SK-N-SH (cell line): ENCODE measurements around the gene MAP1LC3C. TPM values are rescaled to one million over a fixed set of nuclear protein-coding genes. Genes with fewer than 3 reads are reported as not detected.

Experiments used
- CTCF ChIA-PET: fragments of 300-600, 350-600 bp; formaldehyde crosslinking; extraction: SDS; loops from one replicate; lab custom pipeline; 2021; lab: Yijun Ruan, JAX
- POLR2A ChIA-PET: fragments of 350-600 bp; sonication (Branson Sonifier 250); formaldehyde crosslinking; extraction: SDS; loops from one replicate; lab custom pipeline; 2020; ENCODE audit warnings: antibody characterized with exemption, inconsistent platforms; lab: Yijun Ruan, JAX
- DNase-seq: peaks from one replicate; pipeline ENCODE4 v3.0.0; 2012
- H2AFZ ChIP-seq: fragments of 200-600 bp; sonication (generic); 2 replicates; pipeline ENCODE4 v1.8.1; 2016; ENCODE audit warnings: antibody characterized with exemption, mild to moderate bottlenecking, low read depth
- H3F3A ChIP-seq: fragments of 200-600 bp; sonication (generic); replicated peaks from 2 replicates; pipeline ENCODE3; 2016; ENCODE audit warnings: antibody characterized with exemption, mild to moderate bottlenecking; ENCODE audit not compliant: insufficient read depth
- H3K27ac ChIP-seq, 2 experiments: fragments of 200-500 bp in 1 of 2; fragments of 200-600 bp in 1 of 2; sonication (Bioruptor generic) in 1 of 2; sonication (generic), shearing (Covaris generic) in 1 of 2; 2 replicates each; pipeline versions ENCODE4 v1.5.1 to v1.6.1; 2014 to 2016; ENCODE audit warnings: low read depth in 2 of 2, inconsistent platforms in 1 of 2, low read length in 1 of 2, mild to moderate bottlenecking in 1 of 2, mixed read lengths in 1 of 2
- H3K27me3 ChIP-seq: fragments of 200-600 bp; sonication (generic), shearing (Covaris generic); 2 replicates; pipeline ENCODE4 v1.6.1; 2016; ENCODE audit warnings: mixed run types; ENCODE audit not compliant: insufficient read depth
- H3K36me3 ChIP-seq, 2 experiments: fragments of 200-500 bp in 1 of 2; fragments of 200-600 bp in 1 of 2; sonication (Bioruptor generic) in 1 of 2; sonication (generic) in 1 of 2; replicated peaks in 1 of 2; 2 replicates each; pipeline versions ENCODE3 to v1.5.1; 2014 to 2016; ENCODE audit warnings: low read length in 1 of 2, mild to moderate bottlenecking in 1 of 2; ENCODE audit not compliant: insufficient read depth in 2 of 2, control insufficient read depth in 1 of 2
- H3K4me1 ChIP-seq, 2 experiments: fragments of 200-500 bp in 1 of 2; fragments of 200-600 bp in 1 of 2; sonication (Bioruptor generic) in 1 of 2; sonication (generic), shearing (Covaris generic) in 1 of 2; 2 replicates each; pipeline versions ENCODE4 v1.5.1 to v1.6.1; 2014 to 2016; ENCODE audit warnings: low read depth in 1 of 2, low read length in 1 of 2, mixed run types in 1 of 2; ENCODE audit not compliant: insufficient read depth in 2 of 2, control insufficient read depth in 1 of 2
- H3K4me2 ChIP-seq: fragments of 200-600 bp; sonication (generic), shearing (Covaris generic); 2 replicates; pipeline ENCODE4 v1.6.1; 2017; ENCODE audit warnings: mixed run types
- H3K4me3 ChIP-seq, 2 experiments: fragments of 200-500 bp in 1 of 2; fragments of 200-600 bp in 1 of 2; sonication (Bioruptor generic) in 1 of 2; sonication (generic), shearing (Covaris generic) in 1 of 2; 2 replicates each; pipeline versions ENCODE4 v1.5.1 to v1.8.1; 2014 to 2016; ENCODE audit warnings: low read depth in 2 of 2, inconsistent platforms in 1 of 2, low read length in 1 of 2, mild to moderate bottlenecking in 1 of 2, mixed read lengths in 1 of 2, moderate library complexity in 1 of 2
- H3K79me2 ChIP-seq: fragments of 200-600 bp; sonication (generic); 2 replicates; pipeline ENCODE4 v1.8.1; 2017; ENCODE audit warnings: mild to moderate bottlenecking; ENCODE audit not compliant: insufficient read depth
- H3K9ac ChIP-seq: fragments of 200-600 bp; sonication (generic); 2 replicates; pipeline ENCODE4 v1.6.1; 2017; ENCODE audit warnings: mixed run types
- H3K9me2 ChIP-seq: fragments of 200-600 bp; sonication (generic); 2 replicates; pipeline ENCODE4 v1.6.1; 2017; ENCODE audit warnings: mixed run types
- H3K9me3 ChIP-seq: fragments of 200-600 bp; sonication (generic); 2 replicates; pipeline ENCODE4 v1.6.1; 2017; ENCODE audit warnings: mixed run types, mild to moderate bottlenecking, moderate library complexity
- H4K20me1 ChIP-seq: fragments of 200-600 bp; sonication (generic); 2 replicates; pipeline ENCODE4 v1.6.1; 2017; ENCODE audit warnings: mild to moderate bottlenecking, mixed run types; ENCODE audit not compliant: insufficient read depth
- EP300 ChIP-seq, 2 experiments: IDR thresholded peaks; 2 replicates each; pipeline versions ENCODE4 v1.4.0 to v1.6.1; 2012; ENCODE audit warnings: borderline replicate concordance in 1 of 2, low read depth in 1 of 2, low read length in 1 of 2
- FOSL2 ChIP-seq: IDR thresholded peaks from 2 replicates; pipeline ENCODE4 v1.4.0; 2012; ENCODE audit warnings: low read depth, mild to moderate bottlenecking, moderate library complexity, borderline replicate concordance
- GABPA ChIP-seq: IDR thresholded peaks from 2 replicates; pipeline ENCODE4 v1.4.0; 2012; ENCODE audit warnings: low read depth, mild to moderate bottlenecking
- GATA2 ChIP-seq: sonication (generic); formaldehyde crosslinking; IDR thresholded peaks from 2 replicates; pipeline ENCODE4 v1.5.0; 2020; ENCODE audit warnings: mild to moderate bottlenecking, missing genetic modification reagents
- MXI1 ChIP-seq: IDR thresholded peaks from 2 replicates; pipeline ENCODE4 v1.6.1; 2012; ENCODE audit warnings: mild to moderate bottlenecking, low read depth, low read length, improper control_type of control experiment
- NRF1 ChIP-seq: IDR thresholded peaks from 2 replicates; pipeline ENCODE4 v1.6.1; 2012; ENCODE audit warnings: low read depth, mild to moderate bottlenecking, low read length
- RCOR1 ChIP-seq: fragments of 150-350 bp; IDR thresholded peaks from 2 replicates; pipeline ENCODE4 v1.6.1; 2017; ENCODE audit warnings: antibody characterized with exemption, low read length
- TCF12 ChIP-seq: IDR thresholded peaks from 2 replicates; pipeline ENCODE4 v1.4.0; 2012
- WGBS: methylation state at CpG from one replicate; pipeline ENCODE4 v1.1.6; 2017; ENCODE audit warnings: low lambda C conversion rate; 5-methylcytosine and 5-hydroxymethylcytosine counted together
- polyA plus RNA-seq, 3 experiments: library from polyadenylated mRNA; depleted of rRNA; stranded (reverse); fragments of >200 nt; gene quantifications; 2 replicates each; pipeline ENCODE4 v1.2.3, GENCODE V29; 2012
- TF ChIP-seq, protein P1 (sequence below): IDR thresholded peaks from 2 replicates; pipeline ENCODE4 v1.4.0; 2012; ENCODE audit warnings: low read depth
- TF ChIP-seq, protein P2 (sequence below): fragments of 150-350 bp; IDR thresholded peaks from 2 replicates; pipeline ENCODE4 v1.6.1; 2016; ENCODE audit warnings: mild to moderate bottlenecking, low read depth, low read length
- TF ChIP-seq, protein P3 (sequence below): IDR thresholded peaks from 2 replicates; pipeline ENCODE4; 2012

MAP1LC3C gene
- polyA plus RNA-seq, 1 of the 3 experiments (the other 2 are of a cell fraction): 0.20 TPM

DNA sequence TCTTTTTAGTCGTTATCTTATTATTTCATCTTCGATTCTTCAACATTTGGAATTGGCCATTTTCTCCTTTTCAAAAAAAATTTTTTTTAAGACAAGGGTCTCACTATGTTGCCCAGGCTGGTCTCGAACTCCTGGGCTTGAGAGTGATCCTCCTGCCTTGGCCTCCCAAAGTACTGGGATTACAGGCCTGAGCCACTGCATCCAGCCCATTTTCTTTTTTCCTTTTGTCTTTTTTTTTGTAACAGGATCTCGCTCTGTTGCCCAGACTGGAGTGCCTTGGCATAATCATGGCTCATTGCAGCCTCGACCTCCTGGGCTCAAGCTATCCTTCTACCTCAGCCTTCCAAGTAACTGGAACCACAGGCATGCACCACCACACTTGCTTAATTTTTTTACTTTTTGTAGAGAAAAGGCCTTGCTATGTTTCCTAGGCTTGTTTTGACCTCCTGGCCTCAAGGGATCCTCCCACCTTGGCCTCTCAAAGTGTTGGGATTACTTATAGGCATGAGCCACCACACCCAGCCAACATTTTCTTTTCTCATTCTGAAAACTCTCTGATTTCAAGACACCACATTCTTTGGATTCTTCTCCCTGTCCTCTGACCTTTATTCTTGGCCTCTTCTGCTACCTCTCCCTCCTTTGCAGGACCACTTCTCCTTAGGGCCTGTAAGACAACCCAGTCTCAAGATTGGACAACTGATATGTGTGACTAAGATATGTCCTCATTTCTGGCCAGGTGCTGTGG, 6.0 kb upstream of the MAP1LC3C start:
- H3K4me2 ChIP-seq: no peak overlapping the region
- peaks cover 0 to 2% of the 10 kb centered on the region in 2 experiments; a peak in 1 of 4 replicates for H3K4me1 ChIP-seq
- H3K4me3 ChIP-seq: no peak overlapping the region
- POLR2A ChIA-PET: no interaction called here
- H3K9ac ChIP-seq: no peak overlapping the region
- no peaks in the 10 kb centered on the region for H4K20me1 ChIP-seq
- H3K79me2 ChIP-seq: no peaks in the 10 kb centered on the region
- H3K27ac ChIP-seq: no peak overlapping the region
- no peak overlapping the region for H2AFZ ChIP-seq
- H3K27me3 ChIP-seq: no peaks in the 10 kb centered on the region
- TF ChIP-seq, protein P1, sequence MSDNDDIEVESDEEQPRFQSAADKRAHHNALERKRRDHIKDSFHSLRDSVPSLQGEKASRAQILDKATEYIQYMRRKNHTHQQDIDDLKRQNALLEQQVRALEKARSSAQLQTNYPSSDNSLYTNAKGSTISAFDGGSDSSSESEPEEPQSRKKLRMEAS: no peak
- TF ChIP-seq, protein P2, sequence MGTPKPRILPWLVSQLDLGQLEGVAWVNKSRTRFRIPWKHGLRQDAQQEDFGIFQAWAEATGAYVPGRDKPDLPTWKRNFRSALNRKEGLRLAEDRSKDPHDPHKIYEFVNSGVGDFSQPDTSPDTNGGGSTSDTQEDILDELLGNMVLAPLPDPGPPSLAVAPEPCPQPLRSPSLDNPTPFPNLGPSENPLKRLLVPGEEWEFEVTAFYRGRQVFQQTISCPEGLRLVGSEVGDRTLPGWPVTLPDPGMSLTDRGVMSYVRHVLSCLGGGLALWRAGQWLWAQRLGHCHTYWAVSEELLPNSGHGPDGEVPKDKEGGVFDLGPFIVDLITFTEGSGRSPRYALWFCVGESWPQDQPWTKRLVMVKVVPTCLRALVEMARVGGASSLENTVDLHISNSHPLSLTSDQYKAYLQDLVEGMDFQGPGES: no peak
- TF ChIP-seq FOSL2 (no peak), MXI1 (no peak), RCOR1 (no peak), GABPA (no peak)
- TF ChIP-seq, protein P3, sequence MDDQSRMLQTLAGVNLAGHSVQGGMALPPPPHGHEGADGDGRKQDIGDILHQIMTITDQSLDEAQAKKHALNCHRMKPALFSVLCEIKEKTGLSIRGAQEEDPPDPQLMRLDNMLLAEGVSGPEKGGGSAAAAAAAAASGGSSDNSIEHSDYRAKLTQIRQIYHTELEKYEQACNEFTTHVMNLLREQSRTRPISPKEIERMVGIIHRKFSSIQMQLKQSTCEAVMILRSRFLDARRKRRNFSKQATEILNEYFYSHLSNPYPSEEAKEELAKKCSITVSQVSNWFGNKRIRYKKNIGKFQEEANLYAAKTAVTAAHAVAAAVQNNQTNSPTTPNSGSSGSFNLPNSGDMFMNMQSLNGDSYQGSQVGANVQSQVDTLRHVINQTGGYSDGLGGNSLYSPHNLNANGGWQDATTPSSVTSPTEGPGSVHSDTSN: no peak
- TF ChIP-seq, all 33 proteins: peak for 0
- no peak for DNase-seq
- no peaks in the 10 kb centered on the region for H3K9me2 ChIP-seq
- CTCF ChIA-PET: interaction anchor here (3.9 kb wide), 1 partner anchor 108 kb away, joined by 18 read pairs; no protein-coding TSS in a partner anchor
- WGBS: 90% methylated on average over 5 of the region's 5 CpGs
- H3K36me3 ChIP-seq: no peaks in the 10 kb centered on the region
- no peaks in the 10 kb centered on the region for H3K9me3 ChIP-seq
- H3F3A ChIP-seq: peaks cover 9% of the 10 kb centered on the region

DNA sequence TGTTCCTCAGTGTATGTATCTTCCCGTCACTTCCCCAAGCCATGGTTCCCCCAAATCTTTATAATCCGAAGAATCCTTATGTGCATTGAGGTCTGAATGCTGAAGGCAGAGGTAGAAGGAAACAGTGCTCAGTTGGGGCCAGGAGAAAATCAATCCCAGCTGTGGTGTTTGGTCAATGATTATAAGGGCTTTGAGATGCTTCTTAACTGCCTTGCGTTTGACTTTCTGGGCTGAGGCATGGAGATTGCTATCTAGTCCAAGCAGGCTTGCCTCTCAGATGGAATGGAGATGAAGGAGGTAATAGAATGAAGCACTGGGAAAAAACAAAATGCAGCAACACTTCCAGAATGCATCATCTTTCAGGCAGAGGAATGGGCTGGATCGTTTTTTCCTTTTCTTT, 3.6 kb upstream of the MAP1LC3C start:
- no peak overlapping the region for H3K4me2 ChIP-seq

More for the DNA sequence above, 3.6 kb upstream of the MAP1LC3C start:
- Histone ChIP-seq H3K9me3 (no peaks in the 10 kb centered on the region), H3K27ac (no peak overlapping the region), H3K9ac (no peak overlapping the region), H3K79me2 (no peaks in the 10 kb centered on the region), H3K27me3 (no peaks in the 10 kb centered on the region), H3K4me3 (no peak overlapping the region), H3K9me2 (no peaks in the 10 kb centered on the region), H2AFZ (no peak overlapping the region), H3K4me1 (peaks cover 0 to 4% of the 10 kb centered on the region in 2 experiments; a peak in 1 of 4 replicates), H4K20me1 (no peaks in the 10 kb centered on the region), H3K36me3 (no peaks in the 10 kb centered on the region), H3F3A (peaks cover 9% of the 10 kb centered on the region)
- no peak for DNase-seq
- WGBS: 61% methylated on average over 4 of the region's 4 CpGs
- ChIA-PET POLR2A (no interaction called here), CTCF (interaction anchor here (1.2 kb wide), 1 partner anchor 10 kb away, joined by 3 read pairs; no protein-coding TSS in a partner anchor)
- peak; percentile 51 for TF ChIP-seq TCF12
- 0 out of 4 replicates have a peak, but pooled peaks of 1 of the 2 experiments have one; percentile 9 for TF ChIP-seq EP300 (IDR thresholded peaks at IDR 0.05; ENCODE audit: borderline replicate concordance in 1 of 2, low read depth in 1 of 2, low read length in 1 of 2)
- peak; percentile 38; the same call in 1 of the 2 replicates for TF ChIP-seq GATA2 (CRISPR knock-in tag)
- no peak for TF ChIP-seq NRF1
